Testis (tissue), 2 donors: Measurements from ENCODE around the gene ARHGEF7.

Source experiments
- CTCF ChIP-seq, 3 experiments: fragments of 450-650 bp in 2 of 3; fragments of 200-600 bp in 1 of 3; sonication (generic) in 1 of 3; IDR thresholded peaks; one replicate each; pipeline ENCODE4 v1.5.1; 2016 to 2019; ENCODE audit warnings: antibody characterized with exemption in 3 of 3, mild to moderate bottlenecking in 2 of 3, moderate library complexity in 1 of 3
- POLR2A ChIP-seq: fragments of 450-650 bp; IDR thresholded peaks from one replicate; pipeline ENCODE4 v1.6.1; 2017; ENCODE audit warnings: antibody characterized with exemption, mild to moderate bottlenecking, moderate library complexity

- TF ChIP-seq POLR2A (no peak), CTCF (IDR thresholded peaks at IDR 0.05) (no peak)
These were observed 25.5 kb downstream of the ARHGEF7 start for GRCh38 chr13:111140562-111141105.
